ENCODE data around the gene KNTC1. TPM values are rescaled to one million over a fixed set of nuclear protein-coding genes. Genes with fewer than 3 reads are reported as not detected.
"Not testable (repeated sequence)": the region's sequence is repeated elsewhere in the genome, so short reads cannot be mapped to it uniquely, and the experiment has no call there.

KNTC1 gene
- total RNA-seq, 2 donors from 2014 or later: 4.1 to 5.7 TPM

DNA sequence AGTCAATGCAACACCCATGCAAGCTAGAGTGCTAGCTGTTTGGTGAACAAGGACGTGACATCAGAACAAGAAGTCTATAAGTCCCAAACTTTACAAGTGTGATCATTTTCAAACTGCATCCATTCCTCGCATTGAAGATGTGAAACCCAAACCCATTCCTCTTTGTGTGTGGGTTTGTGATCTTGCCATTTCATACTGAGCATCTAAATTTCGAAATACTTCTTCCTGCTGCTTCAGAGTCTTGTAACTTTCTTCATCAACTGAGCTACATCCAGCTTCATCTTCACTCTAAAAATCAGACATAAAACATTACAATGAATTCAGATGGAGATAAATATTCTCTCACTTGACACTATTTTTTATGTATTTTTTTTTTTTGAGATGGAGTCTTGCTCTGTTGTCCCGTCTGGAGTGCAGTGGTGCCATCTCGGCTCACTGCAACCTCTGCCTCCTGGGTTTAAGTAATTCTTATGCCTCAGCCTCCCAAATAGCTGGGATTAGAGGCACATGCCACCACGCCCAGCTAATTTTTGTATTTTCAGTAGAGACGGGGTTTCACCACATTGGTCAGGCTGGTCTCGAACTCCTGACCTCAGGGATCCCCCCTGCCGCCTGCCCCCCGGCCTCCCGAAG is 21.5 kb upstream of the KNTC1 start:
- intact Hi-C loops (cut with DNase I): no loop called here
- no peak for ATAC-seq
- no peak for DNase-seq

DNA sequence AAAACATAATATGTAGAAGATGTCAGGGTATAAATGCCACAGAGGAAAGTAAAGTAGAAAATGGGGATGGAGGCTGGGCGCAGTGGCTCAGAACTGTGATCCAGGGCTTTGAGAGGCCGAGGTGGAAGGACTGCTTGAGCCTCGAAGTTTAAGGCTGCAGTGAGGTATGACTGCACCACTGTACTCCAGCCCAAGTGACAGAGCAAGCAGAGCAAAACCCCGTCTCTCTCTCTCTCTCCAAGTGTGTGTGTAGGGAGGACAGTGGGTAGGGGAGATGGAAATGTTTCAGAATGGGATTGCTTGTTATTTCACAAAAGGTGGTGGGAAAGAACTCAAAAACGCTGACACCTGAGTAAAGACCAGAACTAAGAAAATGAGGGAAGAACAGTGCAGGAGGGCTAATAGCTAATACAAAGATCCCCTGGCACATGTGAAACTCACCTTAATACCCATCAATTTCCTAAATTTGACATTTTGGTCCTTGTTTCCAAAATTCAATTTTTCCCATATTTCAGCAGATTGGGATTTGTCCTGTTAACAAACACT is 20.6 kb upstream of the KNTC1 start:
- ATAC-seq: no peak
- DNase-seq: no peak
- intact Hi-C loops (cut with DNase I): no loop called here

DNA sequence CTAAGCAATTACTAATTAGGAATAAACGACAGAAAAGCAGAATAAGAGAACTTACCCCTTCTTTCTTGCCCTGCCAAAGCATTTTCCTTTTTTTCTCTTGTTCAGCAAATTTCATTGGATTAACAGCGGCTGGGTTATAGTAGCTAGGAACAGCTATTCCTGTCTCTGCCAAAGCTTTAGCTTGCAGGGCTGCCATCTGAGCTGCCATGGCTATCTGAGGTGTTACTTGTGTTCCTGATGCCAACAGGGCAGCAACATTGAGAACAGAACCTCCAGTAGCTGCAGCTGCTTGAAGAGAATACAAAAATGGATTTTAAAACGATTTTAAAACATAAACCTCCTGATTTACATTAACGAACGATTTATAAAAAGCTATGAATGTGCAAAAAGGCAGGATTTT is 18.9 kb upstream of the KNTC1 start:
- intact Hi-C loops (cut with DNase I): no loop called here
- peak; percentile 48 to 79 for ATAC-seq
- no peak for DNase-seq

DNA sequence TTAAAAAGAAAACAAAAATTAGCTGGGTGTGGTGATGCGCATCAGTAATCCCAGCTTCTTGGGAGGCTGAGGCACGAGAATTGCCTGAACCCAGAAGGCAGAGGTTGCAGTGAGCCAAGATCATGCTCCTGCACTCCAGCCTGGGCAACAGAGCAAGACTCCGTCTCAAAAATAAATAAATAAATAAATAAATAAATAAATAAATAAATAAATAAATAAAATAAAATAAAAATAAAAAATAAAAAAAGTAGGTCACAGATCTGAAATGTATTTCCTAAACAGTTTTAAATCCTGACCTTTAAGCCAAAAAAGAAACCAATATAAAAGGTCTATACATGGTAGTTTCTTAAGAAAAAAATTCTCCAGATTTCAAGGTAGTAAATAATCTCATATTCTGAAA is 14.0 kb upstream of the KNTC1 start:
- DNase-seq; intact Hi-C loops (cut with DNase I); ATAC-seq: not testable (repeated sequence)

DNA sequence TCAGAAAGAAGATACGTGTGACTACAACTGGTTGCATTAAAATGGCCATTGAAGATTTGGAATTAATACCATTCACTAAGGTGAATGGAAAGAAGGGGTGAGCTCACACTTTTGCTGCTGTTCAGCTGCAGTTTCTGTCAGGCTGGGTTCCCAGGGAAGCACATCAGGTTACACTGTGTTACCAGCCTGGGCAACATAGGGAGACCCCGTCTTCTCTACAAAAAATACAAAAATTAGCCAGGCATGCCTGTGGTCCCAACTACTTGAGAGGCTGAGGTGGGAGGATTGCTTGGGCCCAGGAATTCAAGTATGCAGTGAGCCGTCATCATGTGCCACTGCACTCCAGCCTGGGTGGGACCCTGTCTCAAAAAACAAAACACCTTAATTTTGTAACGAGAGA is 13.4 kb upstream of the KNTC1 start:
- ATAC-seq: no peak
- no peak for DNase-seq
- intact Hi-C loops (cut with DNase I): no loop called here

DNA sequence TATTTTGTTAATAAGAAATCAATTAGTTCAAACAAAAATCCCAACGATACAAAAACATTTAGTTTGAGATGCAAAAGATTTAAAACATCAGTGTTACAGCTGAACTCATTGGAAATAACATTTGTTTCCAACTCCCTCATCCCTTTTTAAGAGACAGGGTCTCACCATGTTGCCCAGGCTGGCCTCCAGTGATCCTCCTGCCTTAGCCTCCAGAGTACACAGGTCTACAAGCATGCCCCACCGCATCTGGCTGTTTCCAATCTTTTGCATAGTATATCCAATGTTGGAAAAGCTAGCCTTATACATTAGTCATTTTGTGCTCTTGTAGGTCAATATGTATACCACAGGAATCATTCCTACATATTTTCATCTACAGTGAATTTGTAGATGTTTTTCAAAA is 11.8 kb upstream of the KNTC1 start:
- DNase-seq (no peak), ATAC-seq (no peak)
- intact Hi-C loops (cut with DNase I): no loop called here

DNA sequence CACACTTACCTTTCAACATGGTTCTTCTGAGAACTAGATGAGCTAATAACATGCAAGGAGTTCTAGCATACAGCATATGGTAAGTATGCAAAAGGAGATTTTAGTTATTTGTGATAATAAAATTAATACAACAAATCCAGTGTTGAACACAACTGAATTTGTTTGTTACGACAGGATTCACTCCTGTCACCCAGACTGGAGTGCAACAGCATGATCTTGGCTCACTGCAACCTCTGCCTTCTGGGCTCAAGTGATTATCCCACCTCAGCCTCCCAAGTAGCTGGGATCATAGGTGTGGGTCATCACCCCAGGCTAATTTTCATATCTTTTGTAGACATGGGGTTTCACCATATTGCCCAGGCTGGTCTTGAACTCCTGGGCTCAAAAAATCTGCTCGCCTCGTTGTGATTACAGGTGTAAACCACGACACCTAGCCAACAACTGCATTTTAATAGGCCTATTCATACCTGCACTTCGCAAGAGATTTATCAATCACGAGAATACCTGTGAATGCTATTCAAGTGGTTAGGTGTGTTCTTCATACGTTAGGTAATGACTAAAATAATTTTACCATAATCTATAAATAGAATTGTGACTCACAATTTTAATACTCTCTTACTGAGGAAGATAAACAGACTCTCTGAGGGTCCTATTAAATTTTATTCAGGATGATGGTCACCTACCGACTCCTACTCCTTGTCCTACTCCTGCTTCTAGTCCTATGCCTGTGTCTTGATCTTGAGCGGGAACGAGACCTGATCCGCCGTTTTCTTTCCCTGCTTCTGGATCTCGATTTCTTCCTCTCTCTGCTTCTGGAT is 10.3 kb upstream of the KNTC1 start:
- ATAC-seq (no peak), DNase-seq (no peak)
- intact Hi-C loops (cut with DNase I): no loop called here

DNA sequence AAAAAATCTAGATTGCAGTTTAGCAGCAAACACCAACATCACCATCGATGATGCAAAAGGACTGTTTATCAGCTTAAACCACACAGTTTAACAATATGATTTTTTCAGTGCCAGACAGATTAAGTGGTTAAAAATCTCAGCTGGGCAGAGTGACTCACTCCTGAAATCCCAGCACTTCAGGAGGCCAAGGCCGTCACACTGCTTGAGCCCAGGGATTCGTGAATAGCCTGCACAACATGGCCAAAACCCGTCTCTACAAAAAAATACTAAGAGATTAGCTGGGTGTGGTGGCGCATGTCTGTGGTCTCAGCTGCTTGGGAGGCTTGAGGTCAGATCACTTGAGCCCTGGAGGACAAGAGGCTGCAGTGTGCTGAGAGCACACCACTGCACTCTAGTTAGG is 9.2 kb upstream of the KNTC1 start:
- DNase-seq (no peak), ATAC-seq (peak in 1 of 2 donors; percentile 90)
- intact Hi-C loops (cut with DNase I): no loop called here

DNA sequence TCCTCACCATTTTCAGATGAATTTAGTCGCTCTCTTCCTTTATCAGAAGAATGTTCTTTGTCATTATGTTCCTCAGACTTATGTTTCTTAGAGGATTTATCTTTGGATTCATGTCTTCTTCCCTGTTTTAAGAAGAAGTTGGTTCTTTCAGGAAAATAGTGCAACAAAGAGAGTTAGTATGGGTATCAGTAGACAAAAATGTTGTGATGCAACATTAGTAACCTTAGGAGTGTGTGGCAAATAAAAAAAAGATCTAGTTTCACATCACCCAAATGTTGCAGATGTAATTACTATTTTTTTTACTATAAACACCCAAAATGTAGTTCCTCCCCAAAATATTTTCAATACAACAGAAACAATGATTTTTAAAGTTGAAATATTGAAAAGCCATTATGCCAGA is 8.1 kb upstream of the KNTC1 start:
- intact Hi-C loops (cut with DNase I): no loop called here
- ATAC-seq (no peak), DNase-seq (no peak)

DNA sequence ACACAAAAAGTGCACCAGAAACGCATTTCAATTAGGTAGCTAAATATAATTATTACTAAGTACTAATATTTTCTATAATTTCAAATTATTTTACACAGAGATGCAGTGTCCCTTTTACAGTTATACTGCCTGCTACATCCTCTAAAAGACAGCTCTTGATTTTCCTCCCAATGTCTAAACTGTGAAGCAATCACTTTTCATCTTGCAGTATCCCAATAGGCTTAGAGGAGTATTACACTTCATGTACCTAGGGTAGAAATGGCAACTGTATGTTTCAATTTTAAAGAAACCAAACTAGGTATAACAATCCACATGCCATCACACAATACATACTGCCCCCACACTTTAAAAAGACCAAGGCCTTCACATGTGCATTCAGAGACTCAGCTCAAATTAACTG is 7.6 kb upstream of the KNTC1 start:
- intact Hi-C loops (cut with DNase I): no loop called here
- ATAC-seq (no peak), DNase-seq (no peak)

DNA sequence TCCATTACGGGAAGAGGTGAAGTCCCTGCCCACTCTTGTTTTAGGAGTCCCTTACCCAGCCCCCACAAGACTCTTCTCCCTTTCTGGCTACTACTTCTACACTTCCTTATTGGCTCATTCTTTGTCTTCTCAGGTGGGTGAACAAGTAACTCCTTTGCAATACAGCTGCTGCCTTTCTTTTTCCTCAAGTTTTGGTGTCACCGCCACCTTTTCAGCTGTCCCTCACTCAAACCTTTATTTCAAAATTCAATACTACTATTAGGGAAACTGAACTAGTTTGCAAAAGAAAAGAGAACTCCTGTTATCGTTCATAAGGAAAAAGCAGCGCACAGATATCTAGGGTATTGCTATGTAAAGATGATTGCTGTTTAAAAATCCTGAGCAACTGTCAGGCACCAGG is 6.4 kb upstream of the KNTC1 start:
- no peak for ATAC-seq
- DNase-seq: no peak
- intact Hi-C loops (cut with DNase I): loop anchor here in 1 of 2 donors (10.0 kb wide), 1 partner anchor 234 kb away; the partner anchor contains the start of gene DENR

DNA sequence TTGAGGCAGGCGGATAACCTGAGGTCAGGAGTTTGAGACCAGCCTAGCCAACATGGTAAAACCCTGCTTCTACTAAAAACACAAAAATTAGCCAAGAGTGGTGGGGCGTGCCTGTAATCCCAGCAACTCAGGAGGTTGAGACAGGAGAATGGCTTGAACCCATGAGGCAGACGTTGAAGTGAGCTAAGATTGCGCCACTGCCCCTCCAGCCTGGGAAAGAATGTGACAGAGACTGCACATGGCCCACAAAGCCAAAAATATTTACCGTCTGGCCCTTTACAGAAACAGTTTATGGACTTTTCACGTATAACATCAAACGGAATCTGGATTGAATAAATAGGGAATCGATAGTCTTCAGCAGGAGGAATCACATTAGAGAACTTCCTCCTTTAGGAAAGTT is 3.8 kb upstream of the KNTC1 start:
- DNase-seq (no peak), ATAC-seq (no peak)
- intact Hi-C loops (cut with DNase I): loop anchor here in 1 of 2 donors (10.0 kb wide), 1 partner anchor 232 kb away; the partner anchor contains the start of gene DENR

DNA sequence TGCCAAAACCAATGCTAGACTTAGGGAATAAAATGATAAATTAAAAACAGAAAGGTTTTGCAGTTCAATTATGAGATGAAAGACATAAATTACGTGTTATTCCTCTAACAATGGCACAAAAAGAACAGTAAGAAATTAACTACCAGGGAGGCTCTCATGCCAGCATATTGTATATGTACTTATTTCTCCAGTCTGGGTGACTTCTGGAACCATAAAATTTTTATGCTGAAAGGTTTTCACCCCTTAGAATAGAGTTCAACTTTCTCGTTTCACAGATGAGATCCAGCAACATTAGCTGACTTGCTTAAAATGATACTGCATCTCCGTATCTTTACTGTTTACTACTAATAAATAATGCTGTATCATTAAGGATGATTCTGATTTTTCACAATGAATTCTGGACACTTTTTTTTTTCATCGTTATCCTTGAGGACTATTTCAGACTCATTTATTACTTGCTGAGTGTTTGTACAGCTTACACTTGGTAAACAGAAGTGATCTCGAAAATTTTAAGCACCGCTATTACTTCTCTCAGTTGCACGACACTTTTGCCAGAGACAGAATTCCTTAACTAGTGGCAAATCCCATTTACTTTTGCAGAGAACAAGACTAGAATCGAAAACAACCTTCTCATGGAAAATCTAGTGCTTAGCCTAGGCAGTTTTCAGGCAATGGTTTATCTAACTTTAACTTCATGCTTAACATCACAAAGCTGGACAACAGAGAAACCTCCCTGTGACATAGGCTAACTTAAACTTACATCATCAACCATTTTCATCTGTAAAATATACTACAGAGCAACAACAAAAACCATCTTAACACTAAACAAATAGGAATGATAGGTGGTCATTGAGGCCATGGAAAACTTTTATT is 3.0 kb upstream of the KNTC1 start:
- no peak for ATAC-seq

DNA sequence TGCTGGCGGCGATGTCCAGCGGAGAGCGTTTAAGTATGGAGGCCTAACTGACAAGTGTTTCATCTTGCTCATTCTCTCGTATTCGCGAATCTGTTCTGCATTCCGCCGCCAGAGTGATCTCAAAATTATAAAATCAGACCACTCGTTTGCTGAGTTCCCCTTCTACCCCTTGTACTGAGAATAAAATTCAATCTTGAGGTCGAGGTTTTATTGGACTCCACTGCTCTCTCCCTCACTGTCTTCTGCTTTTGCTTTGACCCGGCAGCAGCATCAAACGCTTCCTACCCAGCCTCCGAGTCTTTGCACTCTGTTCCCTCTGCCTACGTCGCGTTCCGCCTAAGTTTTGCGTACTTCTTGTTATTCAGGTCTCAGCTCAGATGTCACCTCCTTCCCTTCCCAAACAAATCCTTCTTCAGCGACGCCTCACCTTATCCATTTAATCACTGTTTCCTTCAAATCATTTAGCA is 462 bp downstream of the KNTC1 start:
- intact Hi-C loops (cut with DNase I): loop anchor here in 1 of 2 donors (10.0 kb wide), 1 partner anchor 227 kb away; the partner anchor contains the start of gene DENR
- no peak for ATAC-seq
- no peak for DNase-seq

More for the DNA sequence above, 3.0 kb upstream of the KNTC1 start:
- intact Hi-C loops (cut with DNase I): loop anchor here in 1 of 2 donors (10.0 kb wide), 1 partner anchor 231 kb away; the partner anchor contains the start of gene DENR
- DNase-seq: no peak

DNA sequence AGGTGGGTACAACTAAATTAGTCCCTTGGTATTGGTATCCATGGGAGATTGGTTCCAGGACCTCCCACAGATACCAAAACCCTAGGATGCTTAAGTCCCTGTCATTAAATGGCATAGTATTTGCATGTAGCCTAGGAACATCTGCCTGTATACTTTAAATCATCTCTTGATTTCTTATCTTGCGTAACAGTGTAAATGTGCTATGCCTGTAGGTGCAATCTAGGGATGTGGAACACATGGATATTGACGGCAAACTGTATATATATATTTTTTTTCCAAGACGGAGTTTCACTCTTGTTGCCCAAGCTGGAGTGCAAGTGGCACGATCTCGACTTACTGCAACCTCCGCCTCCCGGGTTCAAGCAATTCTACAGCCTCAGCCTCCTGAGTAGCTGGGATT is 1.5 kb downstream of the KNTC1 start:
- intact Hi-C loops (cut with DNase I): loop anchor here in 1 of 2 donors (10.0 kb wide), 1 partner anchor 226 kb away; the partner anchor contains the start of gene DENR
- DNase-seq (no peak), ATAC-seq (no peak)

DNA sequence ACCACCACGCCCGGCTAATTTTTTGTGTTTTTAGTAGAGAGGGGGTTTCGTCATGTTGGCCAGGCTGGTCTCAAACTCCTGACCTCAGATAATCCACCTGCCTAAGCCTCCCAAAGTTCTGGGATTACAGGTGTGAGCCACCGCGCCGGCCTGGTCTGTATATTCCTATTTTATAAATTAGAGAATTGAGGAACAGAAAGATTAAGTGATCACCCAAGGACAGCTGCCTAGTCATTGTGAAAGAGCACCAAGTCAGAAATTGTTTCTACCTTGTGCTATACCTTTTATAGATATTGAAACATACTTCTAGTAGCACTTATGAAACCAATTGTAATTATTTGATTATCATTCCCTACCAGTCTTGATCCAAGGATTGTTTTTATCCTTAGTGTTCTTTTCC is 1.9 kb downstream of the KNTC1 start:
- intact Hi-C loops (cut with DNase I): loop anchor here in 1 of 2 donors (10.0 kb wide), 1 partner anchor 226 kb away; the partner anchor contains the start of gene DENR
- DNase-seq (no peak), ATAC-seq (no peak)

DNA sequence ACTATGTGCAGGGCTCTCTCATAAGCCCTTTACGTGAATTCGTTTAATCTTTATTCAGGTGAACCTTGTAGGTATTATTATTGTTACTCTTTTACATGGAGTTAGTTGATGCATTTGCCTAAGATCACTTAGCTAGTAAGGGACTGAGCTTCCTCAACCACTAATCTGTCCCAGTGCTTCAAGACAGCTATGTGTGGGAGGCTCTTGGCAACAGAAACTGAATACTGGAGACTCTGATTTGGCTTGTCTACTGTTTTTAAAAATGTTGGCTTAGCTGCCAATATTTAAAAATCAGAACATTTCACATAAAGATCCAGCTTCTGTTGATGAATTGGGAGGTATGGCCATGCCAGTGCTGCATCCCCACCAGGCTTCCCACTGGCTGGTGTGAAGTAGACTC is 6.8 kb downstream of the KNTC1 start:
- intact Hi-C loops (cut with DNase I): no loop called here
- no peak for DNase-seq

DNA sequence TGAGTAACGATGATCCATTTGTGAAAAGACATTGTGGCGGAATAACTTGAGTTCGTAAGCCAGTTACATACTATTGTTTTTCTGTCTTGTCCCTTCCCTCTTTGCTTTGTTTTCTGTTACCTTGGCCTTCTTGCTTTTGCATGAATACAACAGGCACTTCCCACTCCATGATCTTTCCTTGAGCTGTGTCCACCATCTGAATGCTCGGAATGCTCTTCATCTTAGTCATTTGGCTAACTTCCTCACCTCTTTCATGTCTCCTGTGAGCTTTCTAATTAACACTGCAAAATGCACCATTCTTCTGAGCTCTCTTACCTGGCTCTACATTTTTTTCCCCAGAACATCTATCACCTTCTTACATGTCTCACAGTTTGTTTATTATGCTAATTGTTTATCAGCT is 10.0 kb downstream of the KNTC1 start:
- no peak for ATAC-seq
- no peak for DNase-seq
- intact Hi-C loops (cut with DNase I): no loop called here

More for the DNA sequence above, 6.8 kb downstream of the KNTC1 start:
- peak in 1 of 2 donors; percentile 33 for ATAC-seq

DNA sequence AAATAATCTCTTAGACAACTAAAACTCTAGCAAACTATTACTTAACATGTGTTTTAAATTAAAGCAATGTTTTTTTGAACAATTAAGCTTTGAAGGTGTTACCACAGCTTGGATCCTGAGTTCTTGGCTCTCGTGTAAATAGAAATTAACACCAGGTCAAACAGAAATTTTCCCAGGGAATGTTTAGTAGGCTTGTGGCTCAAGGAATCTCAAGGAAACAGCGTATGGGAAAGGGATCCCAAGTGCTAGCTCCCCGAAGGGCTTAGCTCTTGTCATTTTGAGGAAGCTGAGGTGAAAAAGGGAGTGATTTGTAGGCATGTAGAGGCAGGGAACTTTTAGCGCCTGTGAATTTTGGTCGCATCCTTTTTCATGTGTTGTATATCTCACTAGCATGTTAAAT is 11.4 kb downstream of the KNTC1 start:
- intact Hi-C loops (cut with DNase I): no loop called here
- ATAC-seq: no peak
- no peak for DNase-seq

Data from left cardiac atrium (tissue), 4 donors.